ENCODE results near the gene SLC22A16. TPM values are rescaled to one million over a fixed set of nuclear protein-coding genes. Genes with fewer than 3 reads are reported as not detected.

The SLC22A16 gene
- total and polyA plus RNA-seq, 2 experiments from 2014 or later, result not detected

GRCh38 chr6:110492584-110492983 lies 16.2 kb upstream of the SLC22A16 start:
- H2AFZ ChIP-seq, result no peak overlapping the region
- TF ChIP-seq EZH2 (IDR thresholded peaks at IDR 0.05; ENCODE audit: insufficient read depth, poor library complexity, severe bottlenecking), result no peak
- TF ChIP-seq EZH2phosphoT487 (IDR thresholded peaks at IDR 0.05; ENCODE audit: insufficient read depth, low read depth), result no peak
- 69 to 74% methylated on average over 7 of the region's 7 CpGs for WGBS, 2 experiments (ENCODE audit: low coverage in 1 of 2, low lambda C conversion rate in 2 of 2, missing lambda C conversion rate in 2 of 2)
- DNase-seq, result no peak
- no peaks in the 10 kb centered on the region for H3K9me2 ChIP-seq (ENCODE audit: insufficient read depth)
- H3K27me3 ChIP-seq (replicated peaks; ENCODE audit: insufficient read depth), result peaks cover 40% of the 10 kb centered on the region
- H3K79me2 ChIP-seq (ENCODE audit: insufficient read depth), result no peaks in the 10 kb centered on the region
- no peak overlapping the region for H3K4me3 ChIP-seq
- no peak overlapping the region for H3K9ac ChIP-seq
- no peaks in the 10 kb centered on the region for H3F3A ChIP-seq (ENCODE audit: insufficient read depth)
- H3K4me1 ChIP-seq (ENCODE audit: insufficient read depth), result peaks cover 10% of the 10 kb centered on the region; the same call in 1 of the 2 replicates
- in situ Hi-C loops (cut with MboI), result no loop called here
- H3K27ac ChIP-seq, result no peak overlapping the region
- H3K9me3 ChIP-seq (ENCODE audit: low read depth), result no peaks in the 10 kb centered on the region
- H3K36me3 ChIP-seq (ENCODE audit: low read depth), result no peaks in the 10 kb centered on the region
- H4K20me1 ChIP-seq (ENCODE audit: insufficient read depth), result no peaks in the 10 kb centered on the region
- no peak overlapping the region for H3K4me2 ChIP-seq (ENCODE audit: unreplicated experiment)

GRCh38 chr6:110491644-110492317 lies 15.4 kb upstream of the SLC22A16 start:
- WGBS, 2 experiments (ENCODE audit: low coverage in 1 of 2, low lambda C conversion rate in 2 of 2, missing lambda C conversion rate in 2 of 2), result 14 to 15% methylated on average over 7 of the region's 7 CpGs
- Histone ChIP-seq H3K4me3 (peak overlapping the region; percentile 17), H3F3A (ENCODE audit: insufficient read depth) (no peaks in the 10 kb centered on the region), H3K9ac (no peak overlapping the region), H3K4me2 (ENCODE audit: unreplicated experiment) (peak overlapping the region; percentile 57), H2AFZ (peak overlapping the region; percentile 52), H3K79me2 (ENCODE audit: insufficient read depth) (no peaks in the 10 kb centered on the region), H3K9me3 (ENCODE audit: low read depth) (no peaks in the 10 kb centered on the region), H3K36me3 (ENCODE audit: low read depth) (no peaks in the 10 kb centered on the region), H3K4me1 (ENCODE audit: insufficient read depth) (peaks cover 10% of the 10 kb centered on the region; the same call in 1 of the 2 replicates), H4K20me1 (ENCODE audit: insufficient read depth) (no peaks in the 10 kb centered on the region), H3K9me2 (ENCODE audit: insufficient read depth) (no peaks in the 10 kb centered on the region), H3K27me3 (replicated peaks; ENCODE audit: insufficient read depth) (peaks cover 41% of the 10 kb centered on the region), H3K27ac (no peak overlapping the region)
- in situ Hi-C loops (cut with MboI), result no loop called here
- no peak for TF ChIP-seq EZH2 (IDR thresholded peaks at IDR 0.05; ENCODE audit: insufficient read depth, poor library complexity, severe bottlenecking)
- no peak for TF ChIP-seq EZH2phosphoT487 (IDR thresholded peaks at IDR 0.05; ENCODE audit: insufficient read depth, low read depth)
- peak; percentile 62 for DNase-seq

GRCh38 chr6:110491299-110491643 lies 14.9 kb upstream of the SLC22A16 start:
- Histone ChIP-seq H4K20me1 (ENCODE audit: insufficient read depth) (no peaks in the 10 kb centered on the region), H3K79me2 (ENCODE audit: insufficient read depth) (no peaks in the 10 kb centered on the region), H3K4me2 (ENCODE audit: unreplicated experiment) (peak overlapping the region; percentile 57), H3K4me3 (peak overlapping the region; percentile 17), H2AFZ (no peak overlapping the region), H3K27me3 (replicated peaks; ENCODE audit: insufficient read depth) (peaks cover 41% of the 10 kb centered on the region), H3K27ac (no peak overlapping the region), H3K9me3 (ENCODE audit: low read depth) (no peaks in the 10 kb centered on the region), H3K9ac (no peak overlapping the region), H3K4me1 (ENCODE audit: insufficient read depth) (peaks cover 10% of the 10 kb centered on the region; the same call in 1 of the 2 replicates), H3F3A (ENCODE audit: insufficient read depth) (no peaks in the 10 kb centered on the region), H3K36me3 (ENCODE audit: low read depth) (no peaks in the 10 kb centered on the region), H3K9me2 (ENCODE audit: insufficient read depth) (no peaks in the 10 kb centered on the region)
- no peak for DNase-seq
- TF ChIP-seq EZH2phosphoT487 (IDR thresholded peaks at IDR 0.05; ENCODE audit: insufficient read depth, low read depth) (no peak), EZH2 (IDR thresholded peaks at IDR 0.05; ENCODE audit: insufficient read depth, poor library complexity, severe bottlenecking) (no peak)
- WGBS, 2 experiments (ENCODE audit: low coverage in 1 of 2, low lambda C conversion rate in 2 of 2, missing lambda C conversion rate in 2 of 2), result 80 to 81% methylated on average over 3 of the region's 3 CpGs
- in situ Hi-C loops (cut with MboI), result no loop called here

- Histone ChIP-seq H3K27ac (no peak overlapping the region), H3K36me3 (ENCODE audit: low read depth) (no peaks in the 10 kb centered on the region), H2AFZ (no peak overlapping the region), H3F3A (ENCODE audit: insufficient read depth) (no peaks in the 10 kb centered on the region), H3K4me1 (ENCODE audit: insufficient read depth) (peaks cover 10% of the 10 kb centered on the region; the same call in 1 of the 2 replicates), H3K79me2 (ENCODE audit: insufficient read depth) (no peaks in the 10 kb centered on the region), H3K4me2 (ENCODE audit: unreplicated experiment) (no peak overlapping the region), H3K9ac (no peak overlapping the region), H3K9me2 (ENCODE audit: insufficient read depth) (no peaks in the 10 kb centered on the region), H3K4me3 (no peak overlapping the region), H3K9me3 (ENCODE audit: low read depth) (no peaks in the 10 kb centered on the region), H3K27me3 (replicated peaks; ENCODE audit: insufficient read depth) (peaks cover 30% of the 10 kb centered on the region; the same call in 1 of the 2 replicates), H4K20me1 (ENCODE audit: insufficient read depth) (no peaks in the 10 kb centered on the region)
- DNase-seq, result no peak
- 15 to 21% methylated on average over 3 of the region's 3 CpGs for WGBS, 2 experiments (ENCODE audit: low coverage in 1 of 2, low lambda C conversion rate in 2 of 2, missing lambda C conversion rate in 2 of 2)
- TF ChIP-seq EZH2 (IDR thresholded peaks at IDR 0.05; ENCODE audit: insufficient read depth, poor library complexity, severe bottlenecking) (no peak), EZH2phosphoT487 (IDR thresholded peaks at IDR 0.05; ENCODE audit: insufficient read depth, low read depth) (no peak)
- in situ Hi-C loops (cut with MboI), result no loop called here
Observed at GRCh38 chr6:110490110-110490509, 13.7 kb upstream of the SLC22A16 start.
